ENCODE data around the gene STX8. TPM values are rescaled to one million over a fixed set of nuclear protein-coding genes. Genes with fewer than 3 reads are reported as not detected.

STX8 gene
- total and polyA plus RNA-seq, 9 of the 15 experiments (the other 6 are each of a cell fraction or from before 2014, with no cell fraction given): 14.6 to 42.5 (median 22.1) TPM

- ChIA-PET POLR2A (no interaction called here), CTCF (ENCODE audit: low intra/inter-chr PET ratio) (no interaction called here)
- BruUV-seq (replicated peaks): no TSS peak
- no peak for TF ChIP-seq MEF2A (IDR thresholded peaks at IDR 0.05; ENCODE audit: control insufficient read depth, low read depth, low read length)
- TF ChIP-seq, protein P1, sequence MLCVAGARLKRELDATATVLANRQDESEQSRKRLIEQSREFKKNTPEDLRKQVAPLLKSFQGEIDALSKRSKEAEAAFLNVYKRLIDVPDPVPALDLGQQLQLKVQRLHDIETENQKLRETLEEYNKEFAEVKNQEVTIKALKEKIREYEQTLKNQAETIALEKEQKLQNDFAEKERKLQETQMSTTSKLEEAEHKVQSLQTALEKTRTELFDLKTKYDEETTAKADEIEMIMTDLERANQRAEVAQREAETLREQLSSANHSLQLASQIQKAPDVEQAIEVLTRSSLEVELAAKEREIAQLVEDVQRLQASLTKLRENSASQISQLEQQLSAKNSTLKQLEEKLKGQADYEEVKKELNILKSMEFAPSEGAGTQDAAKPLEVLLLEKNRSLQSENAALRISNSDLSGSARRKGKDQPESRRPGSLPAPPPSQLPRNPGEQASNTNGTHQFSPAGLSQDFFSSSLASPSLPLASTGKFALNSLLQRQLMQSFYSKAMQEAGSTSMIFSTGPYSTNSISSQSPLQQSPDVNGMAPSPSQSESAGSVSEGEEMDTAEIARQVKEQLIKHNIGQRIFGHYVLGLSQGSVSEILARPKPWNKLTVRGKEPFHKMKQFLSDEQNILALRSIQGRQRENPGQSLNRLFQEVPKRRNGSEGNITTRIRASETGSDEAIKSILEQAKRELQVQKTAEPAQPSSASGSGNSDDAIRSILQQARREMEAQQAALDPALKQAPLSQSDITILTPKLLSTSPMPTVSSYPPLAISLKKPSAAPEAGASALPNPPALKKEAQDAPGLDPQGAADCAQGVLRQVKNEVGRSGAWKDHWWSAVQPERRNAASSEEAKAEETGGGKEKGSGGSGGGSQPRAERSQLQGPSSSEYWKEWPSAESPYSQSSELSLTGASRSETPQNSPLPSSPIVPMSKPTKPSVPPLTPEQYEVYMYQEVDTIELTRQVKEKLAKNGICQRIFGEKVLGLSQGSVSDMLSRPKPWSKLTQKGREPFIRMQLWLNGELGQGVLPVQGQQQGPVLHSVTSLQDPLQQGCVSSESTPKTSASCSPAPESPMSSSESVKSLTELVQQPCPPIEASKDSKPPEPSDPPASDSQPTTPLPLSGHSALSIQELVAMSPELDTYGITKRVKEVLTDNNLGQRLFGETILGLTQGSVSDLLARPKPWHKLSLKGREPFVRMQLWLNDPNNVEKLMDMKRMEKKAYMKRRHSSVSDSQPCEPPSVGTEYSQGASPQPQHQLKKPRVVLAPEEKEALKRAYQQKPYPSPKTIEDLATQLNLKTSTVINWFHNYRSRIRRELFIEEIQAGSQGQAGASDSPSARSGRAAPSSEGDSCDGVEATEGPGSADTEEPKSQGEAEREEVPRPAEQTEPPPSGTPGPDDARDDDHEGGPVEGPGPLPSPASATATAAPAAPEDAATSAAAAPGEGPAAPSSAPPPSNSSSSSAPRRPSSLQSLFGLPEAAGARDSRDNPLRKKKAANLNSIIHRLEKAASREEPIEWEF (CRISPR knock-in tag; IDR thresholded peaks at IDR 0.05): no peak
- TF ChIP-seq NR3C1 (CRISPR knock-in tag; IDR thresholded peaks at IDR 0.05): no peak
- TF ChIP-seq ZNF347 (CRISPR knock-in tag; IDR thresholded peaks at IDR 0.05; ENCODE audit: low read depth): no peak
- TF ChIP-seq ZNF280A (IDR thresholded peaks at IDR 0.05; ENCODE audit: low read depth, partially characterized antibody): no peak
- FAIRE-seq (no peak), ATAC-seq (no peak), DNase-seq (ENCODE audit: extremely low read depth in 1 of 4, low spot score in 3 of 4) (no peak)
- Histone ChIP-seq H3K9me3 (replicated peaks; ENCODE audit: control insufficient read depth, insufficient read depth, low read depth, low read length) (no peaks in the 10 kb centered on the region), H3K9me1 (ENCODE audit: control insufficient read depth, insufficient read depth, low read length) (no peaks in the 10 kb centered on the region), H3K79me2 (ENCODE audit: control insufficient read depth, insufficient read depth, low read length) (no peaks in the 10 kb centered on the region), H3K27me3 (ENCODE audit: control insufficient read depth in 2 of 2, insufficient read depth in 2 of 2, low read length in 2 of 2) (peaks cover 0 to 28% of the 10 kb centered on the region in 2 experiments; a peak in 2 of 5 replicates), H3K27ac (ENCODE audit: extremely low read depth, low read depth, low read length) (no peak overlapping the region), H4K20me1 (replicated peaks; ENCODE audit: control insufficient read depth, insufficient read depth, low read length) (no peaks in the 10 kb centered on the region), H3K4me3 (no peak overlapping the region), H3K36me3 (ENCODE audit: control insufficient read depth, insufficient read depth, low read length) (no peaks in the 10 kb centered on the region), H2AFZ (ENCODE audit: low read depth, low read length) (no peak overlapping the region), H3K4me2 (ENCODE audit: insufficient read depth, low read length) (no peak overlapping the region), H3K4me1 (replicated peaks in 1 of 2; ENCODE audit: control insufficient read depth in 2 of 2, insufficient read depth in 2 of 2, low read length in 2 of 2) (peaks cover 0 to 3% of the 10 kb centered on the region in 2 experiments; a peak in 2 of 5 replicates), H3K9ac (ENCODE audit: insufficient read depth in 1 of 2, low read depth in 2 of 2, low read length in 2 of 2) (no peak overlapping the region)
- WGBS (ENCODE audit: insufficient coverage, low coverage, missing lambda C conversion rate): 1% methylated on average over 7 of the region's 22 CpGs
- in situ Hi-C loops (cut with MboI) (no loop called here), intact Hi-C loops (cut with micrococcal nuclease) (no loop called here)
Observed at GRCh38 chr17:9232591-9233270, 342.9 kb downstream of the STX8 start.
